Measurements from ENCODE around the gene CAMTA1.

CAMTA1 gene

GRCh38 chr1:7438921-7439655 lies 653.8 kb downstream of the CAMTA1 start:
- TF ChIP-seq FOXA1 (IDR thresholded peaks at IDR 0.05) (no peak), SP1 (IDR thresholded peaks at IDR 0.05) (no peak), NFRKB (IDR thresholded peaks at IDR 0.05) (no peak), ZNF384 (IDR thresholded peaks at IDR 0.05) (no peak), BHLHE40 (IDR thresholded peaks at IDR 0.05; ENCODE audit: borderline replicate concordance) (no peak), ARNT (IDR thresholded peaks at IDR 0.05) (no peak), FOXK2 (IDR thresholded peaks at IDR 0.05) (no peak), HDGF (IDR thresholded peaks at IDR 0.05; ENCODE audit: borderline replicate concordance) (no peak), SUZ12 (IDR thresholded peaks at IDR 0.05) (no peak)
- ChIA-PET POLR2A (no interaction called here), CTCF (no interaction called here)
- no peak for DNase-seq (ENCODE audit: extremely low spot score)

- DNase-seq (ENCODE audit: extremely low spot score) = no peak
- POLR2A ChIA-PET = no interaction called here
- CTCF ChIA-PET = no interaction called here
- TF ChIP-seq L3MBTL2 (conservative IDR thresholded peaks at IDR 0.05) = no peak
- no peak for TF ChIP-seq LEF1 (IDR thresholded peaks at IDR 0.05; ENCODE audit: borderline replicate concordance)
- no peak for TF ChIP-seq SUZ12 (IDR thresholded peaks at IDR 0.05)
- no peak for TF ChIP-seq ZNF384 (IDR thresholded peaks at IDR 0.05)
- no peak for TF ChIP-seq CTBP1 (IDR thresholded peaks at IDR 0.05; ENCODE audit: borderline replicate concordance)
- no peak for TF ChIP-seq ELF4 (IDR thresholded peaks at IDR 0.05)
- no peak for TF ChIP-seq FOXA1 (IDR thresholded peaks at IDR 0.05)
- TF ChIP-seq HDGF (IDR thresholded peaks at IDR 0.05; ENCODE audit: borderline replicate concordance) = no peak
- TF ChIP-seq NFRKB (IDR thresholded peaks at IDR 0.05) = no peak
- no peak for TF ChIP-seq BHLHE40 (IDR thresholded peaks at IDR 0.05; ENCODE audit: borderline replicate concordance)
- no peak for TF ChIP-seq TARDBP (IDR thresholded peaks at IDR 0.05)
- TF ChIP-seq ARNT (IDR thresholded peaks at IDR 0.05) = no peak
- TF ChIP-seq SP1 (IDR thresholded peaks at IDR 0.05) = no peak
- no peak for TF ChIP-seq PKNOX1 (IDR thresholded peaks at IDR 0.05)
- no peak for TF ChIP-seq FOXK2 (IDR thresholded peaks at IDR 0.05)
- TF ChIP-seq FOXM1 (IDR thresholded peaks at IDR 0.05; ENCODE audit: borderline replicate concordance) = no peak
Measured at GRCh38 chr1:7440154-7440553, 654.9 kb downstream of the CAMTA1 start.

GRCh38 chr1:7441143-7441841 lies 656.0 kb downstream of the CAMTA1 start:
- TF ChIP-seq NFRKB (IDR thresholded peaks at IDR 0.05) (no peak), ELF4 (IDR thresholded peaks at IDR 0.05) (no peak), HDGF (IDR thresholded peaks at IDR 0.05; ENCODE audit: borderline replicate concordance) (no peak), PKNOX1 (IDR thresholded peaks at IDR 0.05) (no peak), TARDBP (IDR thresholded peaks at IDR 0.05) (no peak), SP1 (IDR thresholded peaks at IDR 0.05) (no peak), FOXA1 (IDR thresholded peaks at IDR 0.05) (no peak), LEF1 (IDR thresholded peaks at IDR 0.05; ENCODE audit: borderline replicate concordance) (no peak), ARNT (IDR thresholded peaks at IDR 0.05) (no peak), BHLHE40 (IDR thresholded peaks at IDR 0.05; ENCODE audit: borderline replicate concordance) (no peak), L3MBTL2 (conservative IDR thresholded peaks at IDR 0.05) (no peak), ZNF384 (IDR thresholded peaks at IDR 0.05) (no peak), CTBP1 (IDR thresholded peaks at IDR 0.05; ENCODE audit: borderline replicate concordance) (no peak), FOXM1 (IDR thresholded peaks at IDR 0.05; ENCODE audit: borderline replicate concordance) (no peak), FOXK2 (IDR thresholded peaks at IDR 0.05) (no peak), SUZ12 (IDR thresholded peaks at IDR 0.05) (no peak)
- ChIA-PET CTCF (no interaction called here), POLR2A (no interaction called here)
- no peak for DNase-seq (ENCODE audit: extremely low spot score)

GRCh38 chr1:7442036-7442435 lies 656.8 kb downstream of the CAMTA1 start:
- TF ChIP-seq HDGF (IDR thresholded peaks at IDR 0.05; ENCODE audit: borderline replicate concordance) (no peak), FOXK2 (IDR thresholded peaks at IDR 0.05) (no peak), ARNT (IDR thresholded peaks at IDR 0.05) (no peak), FOXM1 (IDR thresholded peaks at IDR 0.05; ENCODE audit: borderline replicate concordance) (no peak), TARDBP (IDR thresholded peaks at IDR 0.05) (no peak), NFRKB (IDR thresholded peaks at IDR 0.05) (no peak)
- DNase-seq (ENCODE audit: extremely low spot score) = no peak
- ChIA-PET CTCF (interaction anchor here (0.6 kb wide), 1 partner anchor 10 kb away, joined by 3 read pairs; no protein-coding TSS in a partner anchor), POLR2A (no interaction called here)

- POLR2A ChIA-PET = no interaction called here
- CTCF ChIA-PET = no interaction called here
- no peak for DNase-seq (ENCODE audit: extremely low spot score)
- TF ChIP-seq FOXK2 (IDR thresholded peaks at IDR 0.05) = no peak
- no peak for TF ChIP-seq BHLHE40 (IDR thresholded peaks at IDR 0.05; ENCODE audit: borderline replicate concordance)
- TF ChIP-seq LEF1 (IDR thresholded peaks at IDR 0.05; ENCODE audit: borderline replicate concordance) = no peak
- no peak for TF ChIP-seq PKNOX1 (IDR thresholded peaks at IDR 0.05)
- TF ChIP-seq CTBP1 (IDR thresholded peaks at IDR 0.05; ENCODE audit: borderline replicate concordance) = no peak
- no peak for TF ChIP-seq FOXM1 (IDR thresholded peaks at IDR 0.05; ENCODE audit: borderline replicate concordance)
- no peak for TF ChIP-seq NFRKB (IDR thresholded peaks at IDR 0.05)
- no peak for TF ChIP-seq SP1 (IDR thresholded peaks at IDR 0.05)
- no peak for TF ChIP-seq ELF4 (IDR thresholded peaks at IDR 0.05)
- TF ChIP-seq ZNF384 (IDR thresholded peaks at IDR 0.05) = no peak
- TF ChIP-seq HDGF (IDR thresholded peaks at IDR 0.05; ENCODE audit: borderline replicate concordance) = no peak
- TF ChIP-seq L3MBTL2 (conservative IDR thresholded peaks at IDR 0.05) = no peak
- no peak for TF ChIP-seq SUZ12 (IDR thresholded peaks at IDR 0.05)
- no peak for TF ChIP-seq FOXA1 (IDR thresholded peaks at IDR 0.05)
Measured at GRCh38 chr1:7442918-7443317, 657.7 kb downstream of the CAMTA1 start.
